ENCODE data around the gene CEBPA.
"Not testable (repeated sequence)": the region's sequence is repeated elsewhere in the genome, so short reads cannot be mapped to it uniquely, and the experiment has no call there.

The CEBPA gene

GRCh38 chr19:33324628-33325027 lies 22.3 kb upstream of the CEBPA start:
- DNase-seq (ENCODE audit: low spot score): no peak

- no peak for DNase-seq (ENCODE audit: low spot score)
Observed at GRCh38 chr19:33323093-33323820, 20.9 kb upstream of the CEBPA start.

GRCh38 chr19:33320636-33321035 lies 18.3 kb upstream of the CEBPA start:
- no peak for DNase-seq (ENCODE audit: low spot score)

GRCh38 chr19:33317991-33318390 lies 15.7 kb upstream of the CEBPA start:
- DNase-seq (ENCODE audit: low spot score): not testable (repeated sequence)

- no peak for DNase-seq (ENCODE audit: low spot score)
Observed at GRCh38 chr19:33317517-33317916, 15.2 kb upstream of the CEBPA start.

- DNase-seq (ENCODE audit: low spot score): no peak
Observed at GRCh38 chr19:33316541-33317264, 14.4 kb upstream of the CEBPA start.

- not testable (repeated sequence) for DNase-seq (ENCODE audit: low spot score)
Observed at GRCh38 chr19:33312808-33313207, 10.5 kb upstream of the CEBPA start.

GRCh38 chr19:33312065-33312464 lies 9.7 kb upstream of the CEBPA start:
- no peak for DNase-seq (ENCODE audit: low spot score)

GRCh38 chr19:33311326-33311682 lies 9.0 kb upstream of the CEBPA start:
- no peak for DNase-seq (ENCODE audit: low spot score)

- DNase-seq (ENCODE audit: low spot score): no peak
Observed at GRCh38 chr19:33310606-33311325, 8.4 kb upstream of the CEBPA start.

GRCh38 chr19:33309826-33310225 lies 7.5 kb upstream of the CEBPA start:
- no peak for DNase-seq (ENCODE audit: low spot score)

GRCh38 chr19:33306853-33307792 lies 4.8 kb upstream of the CEBPA start:
- DNase-seq (ENCODE audit: low spot score): no peak

GRCh38 chr19:33306191-33306590 lies 3.9 kb upstream of the CEBPA start:
- DNase-seq (ENCODE audit: low spot score): no peak

- peak; percentile 2 for DNase-seq (ENCODE audit: low spot score)
Observed at GRCh38 chr19:33304760-33305647, 2.7 kb upstream of the CEBPA start.

GRCh38 chr19:33304371-33304759 lies 2.0 kb upstream of the CEBPA start:
- DNase-seq (ENCODE audit: low spot score): peak; percentile 16

GRCh38 chr19:33303791-33304345 lies 1.5 kb upstream of the CEBPA start:
- peak; percentile 23 for DNase-seq (ENCODE audit: low spot score)

GRCh38 chr19:33302974-33303790 lies 848 bp upstream of the CEBPA start:
- DNase-seq (ENCODE audit: low spot score): peak; percentile 80

GRCh38 chr19:33301900-33302174 lies 497 bp downstream of the CEBPA start:
- no peak for DNase-seq (ENCODE audit: low spot score)

- peak; percentile 18 for DNase-seq (ENCODE audit: low spot score)
Observed at GRCh38 chr19:33301144-33301899, 1.0 kb downstream of the CEBPA start.

All from AG08396 (cell line).